ENCODE measurements around the gene FFAR1. TPM values are rescaled to one million over a fixed set of nuclear protein-coding genes. Genes with fewer than 3 reads are reported as not detected.

FFAR1 gene
- total and polyA plus RNA-seq, 2 of the 8 experiments (the other 6 are each of a cell fraction or from before 2014, with no cell fraction given), result not detected

DNA sequence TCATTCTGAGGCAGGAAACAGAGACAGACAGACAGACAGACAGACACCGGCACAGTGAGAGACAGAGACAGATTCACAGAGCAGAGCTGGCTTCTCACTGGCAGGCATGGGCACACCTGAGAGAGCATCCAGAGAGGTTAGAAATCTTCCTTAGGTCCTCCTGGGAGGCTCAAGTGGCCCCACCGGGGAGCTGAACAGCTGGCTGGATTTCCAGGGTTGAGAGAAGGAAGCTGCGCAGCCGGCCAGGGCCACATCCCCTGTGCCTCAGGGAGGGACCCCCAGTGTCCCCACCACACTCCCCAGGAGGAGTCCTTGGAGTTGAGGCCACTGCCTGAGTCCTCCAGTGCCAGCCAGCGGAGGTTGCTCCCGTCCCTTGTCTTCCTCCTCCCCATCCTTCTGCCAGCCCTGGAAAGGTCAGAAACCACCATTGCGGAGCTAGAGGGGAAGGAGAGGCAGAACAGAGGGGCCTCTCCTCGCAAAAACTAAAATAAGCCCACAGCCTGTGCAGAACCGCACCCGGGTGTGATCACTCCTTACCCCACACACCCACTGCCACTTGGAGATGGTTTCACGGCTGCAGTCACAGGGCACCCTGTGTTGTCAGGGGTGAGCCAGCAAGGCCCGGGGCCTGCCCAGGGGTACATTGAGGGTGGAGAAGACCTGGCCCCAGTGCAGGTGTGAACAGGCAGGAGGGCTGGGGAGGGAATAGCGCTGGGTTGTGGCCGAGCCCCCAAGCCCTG, 14.7 kb downstream of the FFAR1 start:
- CTCF ChIA-PET (ENCODE audit: partially characterized antibody), result interaction anchor here (0.6 kb wide), 1 partner anchor 319 kb away, joined by 3 read pairs; no protein-coding TSS in a partner anchor
- H2BK15ac ChIP-seq (ENCODE audit: low read length), result no peak overlapping the region
- no peaks in the 10 kb centered on the region for H3K79me2 ChIP-seq (ENCODE audit: control insufficient read depth in 1 of 2, insufficient read depth in 2 of 2, low read length in 2 of 2)
- H3K4me2 ChIP-seq (ENCODE audit: insufficient read depth in 1 of 2, low read depth in 2 of 2, low read length in 2 of 2), result no peak overlapping the region
- no peak overlapping the region for H3K23ac ChIP-seq (ENCODE audit: insufficient read length)
- no peak overlapping the region for H3K4ac ChIP-seq (replicated peaks; ENCODE audit: insufficient read length, low read depth, low read length)
- no peak overlapping the region for H3K9ac ChIP-seq (replicated peaks in 1 of 4; ENCODE audit: extremely low read depth in 1 of 4, low read depth in 3 of 4, low read length in 3 of 4)
- no peaks in the 10 kb centered on the region for H3K79me1 ChIP-seq (ENCODE audit: low read depth, low read length)
- no peak overlapping the region for H4K8ac ChIP-seq (ENCODE audit: extremely low read depth, insufficient read depth, low read length)
- H2BK20ac ChIP-seq (ENCODE audit: low read length), result no peak overlapping the region
- DNase-seq (ENCODE audit: low read depth in 1 of 2, low spot score in 2 of 2) (no peak), FAIRE-seq (no peak)
- H3K56ac ChIP-seq (replicated peaks; ENCODE audit: insufficient read length, low read depth, low read length), result no peak overlapping the region
- H4K20me1 ChIP-seq (replicated peaks in 1 of 2; ENCODE audit: control insufficient read depth in 1 of 2, insufficient read depth in 2 of 2, low read length in 2 of 2), result no peaks in the 10 kb centered on the region
- no peaks in the 10 kb centered on the region for H3K23me2 ChIP-seq (ENCODE audit: low read depth, low read length)
- no peaks in the 10 kb centered on the region for H3K9me3 ChIP-seq (ENCODE audit: insufficient read depth in 2 of 2, low read depth in 1 of 2, low read length in 1 of 2)
- TF ChIP-seq SAP30 (IDR thresholded peaks at IDR 0.05; ENCODE audit: insufficient read depth, insufficient replicate concordance, low read length), result no peak
- TF ChIP-seq, protein P1, sequence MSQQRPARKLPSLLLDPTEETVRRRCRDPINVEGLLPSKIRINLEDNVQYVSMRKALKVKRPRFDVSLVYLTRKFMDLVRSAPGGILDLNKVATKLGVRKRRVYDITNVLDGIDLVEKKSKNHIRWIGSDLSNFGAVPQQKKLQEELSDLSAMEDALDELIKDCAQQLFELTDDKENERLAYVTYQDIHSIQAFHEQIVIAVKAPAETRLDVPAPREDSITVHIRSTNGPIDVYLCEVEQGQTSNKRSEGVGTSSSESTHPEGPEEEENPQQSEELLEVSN (IDR thresholded peaks at IDR 0.05), result no peak
- TF ChIP-seq BCL11A (IDR thresholded peaks at IDR 0.05; ENCODE audit: low read depth in 2 of 2, low read length in 2 of 2), result no peak
- TF ChIP-seq, protein P2, sequence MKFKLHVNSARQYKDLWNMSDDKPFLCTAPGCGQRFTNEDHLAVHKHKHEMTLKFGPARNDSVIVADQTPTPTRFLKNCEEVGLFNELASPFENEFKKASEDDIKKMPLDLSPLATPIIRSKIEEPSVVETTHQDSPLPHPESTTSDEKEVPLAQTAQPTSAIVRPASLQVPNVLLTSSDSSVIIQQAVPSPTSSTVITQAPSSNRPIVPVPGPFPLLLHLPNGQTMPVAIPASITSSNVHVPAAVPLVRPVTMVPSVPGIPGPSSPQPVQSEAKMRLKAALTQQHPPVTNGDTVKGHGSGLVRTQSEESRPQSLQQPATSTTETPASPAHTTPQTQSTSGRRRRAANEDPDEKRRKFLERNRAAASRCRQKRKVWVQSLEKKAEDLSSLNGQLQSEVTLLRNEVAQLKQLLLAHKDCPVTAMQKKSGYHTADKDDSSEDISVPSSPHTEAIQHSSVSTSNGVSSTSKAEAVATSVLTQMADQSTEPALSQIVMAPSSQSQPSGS (IDR thresholded peaks at IDR 0.05; ENCODE audit: low read length), result no peak
- TF ChIP-seq EZH2 (IDR thresholded peaks at IDR 0.05; ENCODE audit: low read depth, low read length, severe bottlenecking), result no peak
- TF ChIP-seq, protein P3, sequence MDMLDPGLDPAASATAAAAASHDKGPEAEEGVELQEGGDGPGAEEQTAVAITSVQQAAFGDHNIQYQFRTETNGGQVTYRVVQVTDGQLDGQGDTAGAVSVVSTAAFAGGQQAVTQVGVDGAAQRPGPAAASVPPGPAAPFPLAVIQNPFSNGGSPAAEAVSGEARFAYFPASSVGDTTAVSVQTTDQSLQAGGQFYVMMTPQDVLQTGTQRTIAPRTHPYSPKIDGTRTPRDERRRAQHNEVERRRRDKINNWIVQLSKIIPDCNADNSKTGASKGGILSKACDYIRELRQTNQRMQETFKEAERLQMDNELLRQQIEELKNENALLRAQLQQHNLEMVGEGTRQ (IDR thresholded peaks at IDR 0.05; ENCODE audit: low read length), result no peak
- TF ChIP-seq CREB1 (IDR thresholded peaks at IDR 0.05), result no peak
- TF ChIP-seq MAFK (IDR thresholded peaks at IDR 0.05; ENCODE audit: low read depth, low read length), result no peak
- no peak overlapping the region for H2BK12ac ChIP-seq (ENCODE audit: low read depth, low read length)
- H3K36me3 ChIP-seq (ENCODE audit: control insufficient read depth in 2 of 4, insufficient read depth in 4 of 4, low read length in 3 of 4), result no peaks in the 10 kb centered on the region
- no peak overlapping the region for H4K91ac ChIP-seq (replicated peaks; ENCODE audit: insufficient read length, low read length)
- H2BK120ac ChIP-seq (replicated peaks; ENCODE audit: low read depth, low read length), result no peak overlapping the region
- no peak overlapping the region for H2AK5ac ChIP-seq (ENCODE audit: low read depth, low read length)
- H3K27me3 ChIP-seq (replicated peaks in 1 of 4; ENCODE audit: control insufficient read depth in 3 of 4, extremely low read depth in 1 of 4, insufficient read depth in 3 of 4, low read length in 3 of 4), result no peaks in the 10 kb centered on the region
- 78% methylated on average over 1 of the region's 14 CpGs; no CpG with 5 or more reads in 1 of the 2 experiments for WGBS, 2 experiments (ENCODE audit: extremely low coverage in 1 of 2, insufficient coverage in 1 of 2, insufficient read length in 1 of 2, insufficient replicate concordance in 2 of 2, low coverage in 1 of 2, low lambda C conversion rate in 2 of 2, missing lambda C conversion rate in 1 of 2)
- no peaks in the 10 kb centered on the region for H3K4me1 ChIP-seq (replicated peaks in 1 of 4; ENCODE audit: control insufficient read depth in 3 of 4, insufficient read depth in 4 of 4, low read length in 3 of 4)
- H3K4me3 ChIP-seq (ENCODE audit: extremely low read depth in 1 of 4, insufficient read depth in 2 of 4, low read depth in 3 of 4, low read length in 4 of 4), result no peak overlapping the region
- no peak overlapping the region for H3K27ac ChIP-seq (ENCODE audit: low read depth, low read length)
- H2BK5ac ChIP-seq (ENCODE audit: low read depth, low read length), result no peak overlapping the region
- H2AFZ ChIP-seq (ENCODE audit: low read length), result no peak overlapping the region
- no peak overlapping the region for H3K14ac ChIP-seq (ENCODE audit: insufficient read length)
- H4K5ac ChIP-seq (ENCODE audit: insufficient read length, low read depth, low read length), result no peak overlapping the region
- H3K18ac ChIP-seq (ENCODE audit: extremely low read depth, low read length), result no peak overlapping the region
- POLR2A ChIA-PET (ENCODE audit: partially characterized antibody), result no interaction called here
